ENCODE measurements around the gene UGT2B17.
"Not testable (repeated sequence)": the region's sequence is repeated elsewhere in the genome, so short reads cannot be mapped to it uniquely, and the experiment has no call there.

Gene UGT2B17

GRCh38 chr4:68581383-68582338, 5.5 kb upstream of the UGT2B17 start:
- Mint-ChIP-seq H3K4me3 (no peak overlapping the region), H3K36me3 (peaks cover 3% of the 10 kb centered on the region), H3K4me1 (ENCODE audit: low read depth) (no peaks in the 10 kb centered on the region), H3K27ac (no peak overlapping the region), H3K27me3 (peaks cover 7% of the 10 kb centered on the region), H3K9me3 (ENCODE audit: low read depth) (no peaks in the 10 kb centered on the region)

GRCh38 chr4:68577590-68577989, 1.5 kb upstream of the UGT2B17 start:
- Mint-ChIP-seq H3K9me3 (ENCODE audit: low read depth) (no peaks in the 10 kb centered on the region), H3K27ac (no peak overlapping the region), H3K4me3 (no peak overlapping the region), H3K27me3 (peaks cover 5% of the 10 kb centered on the region), H3K36me3 (peaks cover 3% of the 10 kb centered on the region), H3K4me1 (ENCODE audit: low read depth) (no peaks in the 10 kb centered on the region)

GRCh38 chr4:68575636-68576035, 486 bp downstream of the UGT2B17 start:
- H3K27ac Mint-ChIP-seq; H3K4me1 Mint-ChIP-seq (ENCODE audit: low read depth); H3K36me3 Mint-ChIP-seq; H3K4me3 Mint-ChIP-seq; H3K9me3 Mint-ChIP-seq (ENCODE audit: low read depth); H3K27me3 Mint-ChIP-seq: not testable (repeated sequence)

- Mint-ChIP-seq H3K27ac (no peak overlapping the region), H3K27me3 (no peaks in the 10 kb centered on the region)
Observed at GRCh38 chr4:68575081-68575480, 1.0 kb downstream of the UGT2B17 start.

GRCh38 chr4:68572653-68573170, 3.4 kb downstream of the UGT2B17 start:
- Mint-ChIP-seq H3K36me3 (no peaks in the 10 kb centered on the region), H3K9me3 (ENCODE audit: low read depth) (no peaks in the 10 kb centered on the region), H3K4me1 (ENCODE audit: low read depth) (no peaks in the 10 kb centered on the region)

More at GRCh38 chr4:68575081-68575480, 1.0 kb downstream of the UGT2B17 start:
- Mint-ChIP-seq H3K36me3 (no peaks in the 10 kb centered on the region), H3K9me3 (ENCODE audit: low read depth) (no peaks in the 10 kb centered on the region), H3K4me3 (no peak overlapping the region), H3K4me1 (ENCODE audit: low read depth) (no peaks in the 10 kb centered on the region)

GRCh38 chr4:68570122-68570507, 6.0 kb downstream of the UGT2B17 start:
- Mint-ChIP-seq H3K4me3 (no peak overlapping the region), H3K36me3 (no peaks in the 10 kb centered on the region), H3K27me3 (no peaks in the 10 kb centered on the region), H3K9me3 (ENCODE audit: low read depth) (no peaks in the 10 kb centered on the region), H3K27ac (no peak overlapping the region), H3K4me1 (ENCODE audit: low read depth) (no peaks in the 10 kb centered on the region)

More at GRCh38 chr4:68572653-68573170, 3.4 kb downstream of the UGT2B17 start:
- Mint-ChIP-seq H3K27me3 (no peaks in the 10 kb centered on the region), H3K27ac (no peak overlapping the region), H3K4me3 (no peak overlapping the region)

GRCh38 chr4:68569466-68570121, 6.5 kb downstream of the UGT2B17 start:
- Mint-ChIP-seq H3K27me3 (no peaks in the 10 kb centered on the region), H3K4me1 (ENCODE audit: low read depth) (no peaks in the 10 kb centered on the region), H3K9me3 (ENCODE audit: low read depth) (no peaks in the 10 kb centered on the region), H3K4me3 (no peak overlapping the region), H3K36me3 (no peaks in the 10 kb centered on the region), H3K27ac (no peak overlapping the region)

- not testable (repeated sequence) for H3K9me3 Mint-ChIP-seq (ENCODE audit: low read depth); H3K4me3 Mint-ChIP-seq; H3K36me3 Mint-ChIP-seq; H3K27ac Mint-ChIP-seq; H3K27me3 Mint-ChIP-seq; H3K4me1 Mint-ChIP-seq (ENCODE audit: low read depth)
Observed at GRCh38 chr4:68569036-68569435, 7.1 kb downstream of the UGT2B17 start.

- not testable (repeated sequence) for H3K4me1 Mint-ChIP-seq (ENCODE audit: low read depth); H3K27me3 Mint-ChIP-seq; H3K4me3 Mint-ChIP-seq
Observed at GRCh38 chr4:68568535-68568934, 7.6 kb downstream of the UGT2B17 start.

GRCh38 chr4:68566364-68566763, 9.8 kb downstream of the UGT2B17 start:
- H3K27me3 Mint-ChIP-seq; H3K4me3 Mint-ChIP-seq; H3K27ac Mint-ChIP-seq; H3K36me3 Mint-ChIP-seq; H3K4me1 Mint-ChIP-seq (ENCODE audit: low read depth); H3K9me3 Mint-ChIP-seq (ENCODE audit: low read depth): not testable (repeated sequence)

More at GRCh38 chr4:68568535-68568934, 7.6 kb downstream of the UGT2B17 start:
- H3K9me3 Mint-ChIP-seq (ENCODE audit: low read depth); H3K36me3 Mint-ChIP-seq; H3K27ac Mint-ChIP-seq: not testable (repeated sequence)

- not testable (repeated sequence) for H3K27me3 Mint-ChIP-seq; H3K4me1 Mint-ChIP-seq (ENCODE audit: low read depth); H3K27ac Mint-ChIP-seq; H3K9me3 Mint-ChIP-seq (ENCODE audit: low read depth); H3K4me3 Mint-ChIP-seq; H3K36me3 Mint-ChIP-seq
Observed at GRCh38 chr4:68565082-68565481, 11.0 kb downstream of the UGT2B17 start.

GRCh38 chr4:68560364-68561070, 15.6 kb downstream of the UGT2B17 start:
- H3K4me3 Mint-ChIP-seq; H3K27ac Mint-ChIP-seq; H3K36me3 Mint-ChIP-seq; H3K4me1 Mint-ChIP-seq (ENCODE audit: low read depth); H3K27me3 Mint-ChIP-seq; H3K9me3 Mint-ChIP-seq (ENCODE audit: low read depth): not testable (repeated sequence)

- H3K4me1 Mint-ChIP-seq (ENCODE audit: low read depth); H3K27me3 Mint-ChIP-seq; H3K27ac Mint-ChIP-seq; H3K4me3 Mint-ChIP-seq; H3K36me3 Mint-ChIP-seq; H3K9me3 Mint-ChIP-seq (ENCODE audit: low read depth): not testable (repeated sequence)
Observed at GRCh38 chr4:68553830-68554229, 22.3 kb downstream of the UGT2B17 start.

- H3K27ac Mint-ChIP-seq; H3K4me3 Mint-ChIP-seq; H3K27me3 Mint-ChIP-seq; H3K36me3 Mint-ChIP-seq; H3K4me1 Mint-ChIP-seq (ENCODE audit: low read depth); H3K9me3 Mint-ChIP-seq (ENCODE audit: low read depth): not testable (repeated sequence)
Observed at GRCh38 chr4:68552818-68553811, 23.0 kb downstream of the UGT2B17 start.

All from activated naive CD8-positive, alpha-beta T cell (primary cell).